Kidney epithelial cell (primary cell): ENCODE data around the gene DHRSX. TPM values are rescaled to one million over a fixed set of nuclear protein-coding genes. Genes with fewer than 3 reads are reported as not detected.
"Not testable (repeated sequence)": the region's sequence is repeated elsewhere in the genome, so short reads cannot be mapped to it uniquely, and the experiment has no call there.

ENCODE experiments used
- DNase-seq: peaks from one replicate; pipeline ENCODE4 v3.0.0-alpha.2; 2010; ENCODE audit warnings: low read depth
- H3K27me3 ChIP-seq: 2 replicates; pipeline ENCODE4 v1.6.0; 2011; ENCODE audit warnings: low read length; ENCODE audit not compliant: control insufficient read depth, insufficient read depth
- H3K36me3 ChIP-seq: 2 replicates; pipeline ENCODE4 v1.5.1; 2011; ENCODE audit warnings: low read length; ENCODE audit not compliant: control insufficient read depth, insufficient read depth
- H3K4me3 ChIP-seq: 2 replicates; pipeline ENCODE4 v1.5.1; 2011; ENCODE audit warnings: low read depth, mild to moderate bottlenecking, control low read depth, low read length
- CTCF ChIP-seq: IDR thresholded peaks from 2 replicates; pipeline ENCODE4 v1.5.1; 2011; ENCODE audit warnings: mild to moderate bottlenecking, moderate library complexity, low read length, control low read depth, inconsistent platforms; ENCODE audit not compliant: insufficient read depth, poor library complexity, severe bottlenecking
- total RNA-seq: library from RNA; depleted of rRNA; stranded (reverse); fragments of >200 nt; gene quantifications from 2 replicates; pipeline ENCODE4 v1.2.3, GENCODE V29; 2015

The DHRSX gene
- total RNA-seq, 1 donor from 2014 or later: 31.2 TPM

- TF ChIP-seq CTCF: no peak
- Histone ChIP-seq H3K36me3 (no peaks in the 10 kb centered on the region), H3K4me3 (no peak overlapping the region), H3K27me3 (no peaks in the 10 kb centered on the region)
- no peak for DNase-seq
Measured at GRCh38 chrX:2224597-2225235, 276.1 kb downstream of the DHRSX start.

- TF ChIP-seq CTCF: no peak
- H3K36me3 ChIP-seq: no peaks in the 10 kb centered on the region
Measured at GRCh38 chrX:2224161-2224560, 276.6 kb downstream of the DHRSX start.

DNA sequence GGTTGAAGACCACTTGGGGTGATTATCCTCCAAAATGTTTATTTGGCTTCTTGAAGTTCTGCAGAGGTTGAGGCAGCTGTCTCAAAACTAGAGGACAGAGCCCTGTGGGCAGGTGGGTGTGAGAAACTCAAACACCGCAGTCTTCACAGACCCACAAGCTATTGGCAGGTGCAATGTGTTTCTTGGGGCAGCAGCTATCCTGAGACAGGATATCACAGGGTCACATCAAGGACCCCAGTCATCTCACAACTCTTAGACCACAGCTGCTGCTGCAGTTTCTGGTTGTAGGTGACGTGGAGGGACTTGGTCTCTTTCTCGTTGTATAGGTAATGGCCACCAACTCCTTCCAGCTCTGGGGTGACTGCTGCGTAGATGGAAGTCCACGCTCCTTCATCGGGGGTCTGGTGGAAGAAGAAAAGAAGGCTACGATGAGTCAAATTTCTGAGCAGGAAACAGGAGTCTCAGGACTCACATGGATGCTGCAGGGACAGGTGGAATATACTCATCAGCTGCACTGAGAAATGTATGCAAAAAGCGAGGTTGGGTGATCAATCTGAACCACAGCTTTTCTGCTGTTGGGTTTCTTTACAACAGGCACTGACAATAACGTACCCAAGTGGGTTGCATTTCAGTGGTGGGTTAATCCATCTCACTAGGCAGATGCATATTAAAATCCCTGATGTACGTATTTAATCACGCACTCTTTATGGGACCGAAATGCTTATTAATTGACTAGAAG, 279.8 kb downstream of the DHRSX start:
- DNase-seq: no peak
- Histone ChIP-seq H3K4me3 (no peak overlapping the region), H3K27me3 (no peaks in the 10 kb centered on the region), H3K36me3 (no peaks in the 10 kb centered on the region)
- TF ChIP-seq CTCF: no peak

More at GRCh38 chrX:2224161-2224560, 276.6 kb downstream of the DHRSX start:
- no peaks in the 10 kb centered on the region for H3K27me3 ChIP-seq
- no peak overlapping the region for H3K4me3 ChIP-seq
- no peak for DNase-seq

GRCh38 chrX:2220296-2220695, 280.5 kb downstream of the DHRSX start:
- DNase-seq: no peak
- H3K27me3 ChIP-seq: no peaks in the 10 kb centered on the region
- no peaks in the 10 kb centered on the region for H3K36me3 ChIP-seq
- no peak overlapping the region for H3K4me3 ChIP-seq
- no peak for TF ChIP-seq CTCF

- H3K27me3 ChIP-seq, DNase-seq, H3K36me3 ChIP-seq, H3K4me3 ChIP-seq: not testable (repeated sequence)
Measured at GRCh38 chrX:2214138-2214823, 286.5 kb downstream of the DHRSX start.

DNA sequence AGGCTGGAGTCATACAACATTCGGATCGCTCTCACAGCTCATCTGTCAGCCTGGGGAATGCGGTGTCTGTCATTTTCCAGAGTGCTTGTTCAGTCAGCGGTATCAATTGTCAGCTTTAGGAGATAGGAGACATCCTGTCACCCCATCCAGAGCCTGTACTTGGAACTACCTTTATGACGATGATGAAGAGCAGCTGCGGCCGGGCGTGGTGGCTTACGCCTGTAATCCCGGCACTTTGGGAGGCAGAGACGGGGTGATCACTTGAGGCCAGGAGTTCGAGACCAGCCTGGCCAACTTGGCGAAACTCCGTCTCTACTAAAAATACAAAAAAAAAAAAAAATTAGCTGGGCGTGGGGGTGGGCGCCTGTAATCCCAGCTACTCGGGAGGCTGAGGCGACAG, 289.1 kb downstream of the DHRSX start:
- H3K4me3 ChIP-seq, H3K27me3 ChIP-seq, DNase-seq, H3K36me3 ChIP-seq: not testable (repeated sequence)
